WTC11 (cell line): ENCODE results near the gene ATP11B.

Source experiments
- ELF4 ChIP-seq: sonication (generic); formaldehyde crosslinking; IDR thresholded peaks from 2 replicates; pipeline ENCODE4 v1.8.1; 2022; ENCODE audit warnings: low read depth, mild to moderate bottlenecking, moderate library complexity, missing genetic modification reagents
- TF ChIP-seq, protein P1 (sequence below): fragments of 200-600 bp; IDR thresholded peaks from 2 replicates; pipeline ENCODE4 v1.8.0; 2022; ENCODE audit warnings: antibody characterized with exemption
- TF ChIP-seq, protein P2 (sequence below): sonication (generic); formaldehyde crosslinking; IDR thresholded peaks from 2 replicates; pipeline ENCODE4 v1.8.0; 2022; ENCODE audit warnings: mild to moderate bottlenecking, missing genetic modification reagents
- TF ChIP-seq, protein P3 (sequence below): sonication (generic); formaldehyde crosslinking; IDR thresholded peaks from 2 replicates; pipeline ENCODE4 v1.8.1; 2023; ENCODE audit warnings: mild to moderate bottlenecking, missing genetic modification reagents, moderate library complexity
- TF ChIP-seq, protein P4 (sequence below): sonication (generic); formaldehyde crosslinking; IDR thresholded peaks from 2 replicates; pipeline ENCODE4 v1.8.0; 2023; ENCODE audit warnings: mild to moderate bottlenecking, missing genetic modification reagents

DNA sequence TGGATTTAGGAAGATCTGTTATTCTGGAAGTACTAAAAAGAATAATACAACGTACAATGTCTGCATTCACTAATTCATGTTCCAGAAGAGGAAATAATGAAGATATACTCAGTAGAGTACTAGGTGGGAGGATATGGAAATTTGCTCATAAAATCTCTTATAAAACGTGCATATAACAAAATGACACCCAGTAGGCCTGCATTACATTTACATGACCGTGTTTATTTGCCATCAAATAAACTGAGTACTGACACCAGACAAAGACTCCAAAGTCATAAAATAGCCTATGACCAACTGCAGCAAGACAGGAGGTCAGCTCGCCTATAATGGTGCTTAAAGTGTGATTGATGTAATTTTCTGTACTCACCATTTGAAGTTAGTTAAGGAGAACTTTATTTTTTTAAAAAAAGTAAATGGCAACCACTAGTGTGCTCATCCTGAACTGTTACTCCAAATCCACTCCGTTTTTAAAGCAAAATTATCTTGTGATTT is 126.6 kb downstream of the ATP11B start:
- TF ChIP-seq, protein P1, sequence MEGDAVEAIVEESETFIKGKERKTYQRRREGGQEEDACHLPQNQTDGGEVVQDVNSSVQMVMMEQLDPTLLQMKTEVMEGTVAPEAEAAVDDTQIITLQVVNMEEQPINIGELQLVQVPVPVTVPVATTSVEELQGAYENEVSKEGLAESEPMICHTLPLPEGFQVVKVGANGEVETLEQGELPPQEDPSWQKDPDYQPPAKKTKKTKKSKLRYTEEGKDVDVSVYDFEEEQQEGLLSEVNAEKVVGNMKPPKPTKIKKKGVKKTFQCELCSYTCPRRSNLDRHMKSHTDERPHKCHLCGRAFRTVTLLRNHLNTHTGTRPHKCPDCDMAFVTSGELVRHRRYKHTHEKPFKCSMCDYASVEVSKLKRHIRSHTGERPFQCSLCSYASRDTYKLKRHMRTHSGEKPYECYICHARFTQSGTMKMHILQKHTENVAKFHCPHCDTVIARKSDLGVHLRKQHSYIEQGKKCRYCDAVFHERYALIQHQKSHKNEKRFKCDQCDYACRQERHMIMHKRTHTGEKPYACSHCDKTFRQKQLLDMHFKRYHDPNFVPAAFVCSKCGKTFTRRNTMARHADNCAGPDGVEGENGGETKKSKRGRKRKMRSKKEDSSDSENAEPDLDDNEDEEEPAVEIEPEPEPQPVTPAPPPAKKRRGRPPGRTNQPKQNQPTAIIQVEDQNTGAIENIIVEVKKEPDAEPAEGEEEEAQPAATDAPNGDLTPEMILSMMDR: no peak
- TF ChIP-seq, protein P2, sequence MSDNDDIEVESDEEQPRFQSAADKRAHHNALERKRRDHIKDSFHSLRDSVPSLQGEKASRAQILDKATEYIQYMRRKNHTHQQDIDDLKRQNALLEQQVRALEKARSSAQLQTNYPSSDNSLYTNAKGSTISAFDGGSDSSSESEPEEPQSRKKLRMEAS (CRISPR knock-in tag): no peak
- no peak for TF ChIP-seq ELF4
- TF ChIP-seq, protein P3, sequence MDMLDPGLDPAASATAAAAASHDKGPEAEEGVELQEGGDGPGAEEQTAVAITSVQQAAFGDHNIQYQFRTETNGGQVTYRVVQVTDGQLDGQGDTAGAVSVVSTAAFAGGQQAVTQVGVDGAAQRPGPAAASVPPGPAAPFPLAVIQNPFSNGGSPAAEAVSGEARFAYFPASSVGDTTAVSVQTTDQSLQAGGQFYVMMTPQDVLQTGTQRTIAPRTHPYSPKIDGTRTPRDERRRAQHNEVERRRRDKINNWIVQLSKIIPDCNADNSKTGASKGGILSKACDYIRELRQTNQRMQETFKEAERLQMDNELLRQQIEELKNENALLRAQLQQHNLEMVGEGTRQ: no peak
- TF ChIP-seq, protein P4, sequence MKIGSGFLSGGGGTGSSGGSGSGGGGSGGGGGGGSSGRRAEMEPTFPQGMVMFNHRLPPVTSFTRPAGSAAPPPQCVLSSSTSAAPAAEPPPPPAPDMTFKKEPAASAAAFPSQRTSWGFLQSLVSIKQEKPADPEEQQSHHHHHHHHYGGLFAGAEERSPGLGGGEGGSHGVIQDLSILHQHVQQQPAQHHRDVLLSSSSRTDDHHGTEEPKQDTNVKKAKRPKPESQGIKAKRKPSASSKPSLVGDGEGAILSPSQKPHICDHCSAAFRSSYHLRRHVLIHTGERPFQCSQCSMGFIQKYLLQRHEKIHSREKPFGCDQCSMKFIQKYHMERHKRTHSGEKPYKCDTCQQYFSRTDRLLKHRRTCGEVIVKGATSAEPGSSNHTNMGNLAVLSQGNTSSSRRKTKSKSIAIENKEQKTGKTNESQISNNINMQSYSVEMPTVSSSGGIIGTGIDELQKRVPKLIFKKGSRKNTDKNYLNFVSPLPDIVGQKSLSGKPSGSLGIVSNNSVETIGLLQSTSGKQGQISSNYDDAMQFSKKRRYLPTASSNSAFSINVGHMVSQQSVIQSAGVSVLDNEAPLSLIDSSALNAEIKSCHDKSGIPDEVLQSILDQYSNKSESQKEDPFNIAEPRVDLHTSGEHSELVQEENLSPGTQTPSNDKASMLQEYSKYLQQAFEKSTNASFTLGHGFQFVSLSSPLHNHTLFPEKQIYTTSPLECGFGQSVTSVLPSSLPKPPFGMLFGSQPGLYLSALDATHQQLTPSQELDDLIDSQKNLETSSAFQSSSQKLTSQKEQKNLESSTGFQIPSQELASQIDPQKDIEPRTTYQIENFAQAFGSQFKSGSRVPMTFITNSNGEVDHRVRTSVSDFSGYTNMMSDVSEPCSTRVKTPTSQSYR (CRISPR knock-in tag): no peak
